ENCODE results near the gene PPIAL4G.
A peak's percentile ranks its signal among the peaks of the same experiment; 100 is the strongest.
"Not testable (repeated sequence)": the region's sequence is repeated elsewhere in the genome, so short reads cannot be mapped to it uniquely, and the experiment has no call there.

Gene PPIAL4G

GRCh38 chr1:148483029-148483428 is at the start of gene PPIAL4G:
Gene PPIAL4G (minus strand): TSS chr1:148483302. CDS start chr1:148483252, 50 bp downstream.
- not testable (repeated sequence) for DNase-seq (ENCODE audit: low read depth)

DNA sequence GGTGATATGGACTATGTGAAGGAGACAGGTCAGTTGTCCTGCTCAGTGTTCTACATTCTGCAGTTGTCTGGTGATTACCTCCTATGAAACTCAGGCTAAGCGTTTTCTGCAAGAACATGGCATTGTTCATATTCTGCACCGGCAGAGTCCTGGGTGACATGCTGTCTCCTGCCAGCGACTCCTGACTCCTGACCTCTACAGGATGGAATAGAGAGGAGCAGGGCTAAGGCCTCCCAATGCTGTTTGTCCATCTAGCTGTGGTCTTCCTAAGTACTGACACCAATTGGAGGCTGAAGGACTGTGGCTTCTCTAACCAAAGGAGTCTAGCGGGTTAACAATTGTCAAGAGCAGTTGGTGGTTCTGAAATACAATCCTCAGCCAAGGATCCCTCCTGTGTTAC is 49.1 kb upstream of the PPIAL4G start:
- DNase-seq (ENCODE audit: low read depth); H3K4me3 ChIP-seq (ENCODE audit: low read length): not testable (repeated sequence)

More at GRCh38 chr1:148483029-148483428, at the start of gene PPIAL4G:
- H3K4me3 ChIP-seq (ENCODE audit: low read length), result not testable (repeated sequence)

DNA sequence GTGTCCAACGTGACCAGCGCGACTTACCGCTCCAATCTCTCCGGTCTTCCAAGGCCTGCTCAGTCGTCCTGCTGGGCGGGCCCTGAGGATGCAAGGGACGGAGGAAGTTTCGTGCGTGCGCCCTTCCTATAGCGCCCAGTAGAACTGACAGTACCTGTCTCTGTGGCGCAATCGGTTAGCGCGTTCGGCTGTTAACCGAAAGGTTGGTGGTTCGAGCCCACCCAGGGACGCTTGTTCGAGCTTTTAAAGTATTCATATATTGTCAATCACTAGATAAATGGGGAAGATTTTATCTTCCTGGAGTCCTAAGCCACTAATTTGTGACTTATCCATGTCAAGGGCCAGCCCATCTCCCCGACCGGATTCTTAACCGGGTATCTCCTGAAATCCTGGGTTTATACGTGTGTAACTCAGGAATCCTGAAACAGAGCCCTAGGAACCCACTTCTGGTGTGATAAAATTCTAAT is 46.0 kb upstream of the PPIAL4G start:
- peak overlapping the region; percentile 20 for H3K4me3 ChIP-seq (ENCODE audit: low read length)

DNA sequence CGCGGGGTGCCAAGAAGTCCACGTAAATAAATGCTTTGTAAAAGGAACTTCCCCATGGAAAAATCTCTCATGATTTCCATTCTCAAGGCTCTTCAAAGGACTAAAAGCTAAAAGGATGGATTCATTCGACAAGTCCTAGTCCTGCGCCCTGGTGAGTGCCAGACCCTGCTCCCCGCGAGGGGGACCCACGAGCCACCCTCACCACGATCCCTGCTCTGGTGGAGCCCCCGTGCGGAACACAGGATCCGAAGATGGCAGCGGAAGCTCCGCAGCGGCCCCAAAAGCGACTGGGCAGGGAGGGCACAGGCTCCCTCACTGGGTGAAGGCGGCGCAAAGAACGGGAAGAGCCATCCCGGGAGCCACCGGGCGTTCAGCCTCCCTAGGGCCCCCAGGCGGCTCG is 45.5 kb upstream of the PPIAL4G start:
- DNase-seq (ENCODE audit: low read depth); H3K4me3 ChIP-seq (ENCODE audit: low read length): not testable (repeated sequence)

More for the DNA sequence above, 46.0 kb upstream of the PPIAL4G start:
- peak; percentile 73 for DNase-seq (ENCODE audit: low read depth)

- not testable (repeated sequence) for H3K4me3 ChIP-seq (ENCODE audit: low read length); DNase-seq (ENCODE audit: low read depth)
Observed at GRCh38 chr1:148526587-148526986, 43.5 kb upstream of the PPIAL4G start.

DNA sequence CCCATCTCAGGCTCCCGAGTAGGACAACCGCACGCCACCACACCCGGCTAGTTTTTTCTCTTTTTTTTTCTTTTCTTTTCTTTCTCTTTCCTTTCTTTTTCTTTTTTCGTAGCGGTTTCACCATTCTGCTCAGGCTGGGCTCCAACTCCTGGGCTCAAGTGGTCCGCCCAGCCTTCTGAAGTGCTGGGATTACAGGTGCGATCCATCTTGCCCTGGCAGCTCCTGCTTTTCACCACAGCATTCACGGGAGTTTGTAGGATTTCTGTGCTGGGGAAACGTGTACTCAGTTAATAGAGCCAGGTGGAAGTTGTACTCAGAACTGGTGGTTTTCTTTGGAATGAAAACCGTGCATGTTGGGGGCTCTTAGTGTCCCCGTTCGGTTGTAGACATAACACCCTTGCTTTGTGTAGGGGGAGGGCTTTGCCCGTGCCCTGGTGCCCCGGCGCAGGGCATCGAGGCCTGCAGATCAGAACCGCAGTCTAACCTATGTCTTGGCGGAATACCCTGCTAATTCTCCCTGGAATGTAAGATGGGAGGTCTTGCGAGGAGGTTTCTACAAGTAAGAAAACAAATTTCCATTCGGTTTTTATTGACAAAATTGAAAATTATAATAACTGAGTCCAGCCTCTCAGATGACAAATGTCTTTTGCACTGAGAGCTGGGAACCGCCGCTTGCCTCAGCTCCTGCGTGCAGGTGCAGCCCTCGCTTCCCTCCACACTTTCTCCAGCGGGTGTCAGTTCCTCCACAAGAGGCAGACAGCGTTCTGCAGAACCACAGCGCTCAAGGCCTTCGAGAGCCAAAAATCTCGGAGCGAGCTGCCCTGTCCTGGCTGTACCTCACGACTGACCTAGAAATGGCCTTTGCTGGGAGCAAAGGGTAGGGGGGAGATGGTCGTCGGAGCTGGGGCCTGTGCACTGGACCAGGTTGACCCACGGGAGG is 40.4 kb upstream of the PPIAL4G start:
- DNase-seq (ENCODE audit: low read depth); H3K4me3 ChIP-seq (ENCODE audit: low read length): not testable (repeated sequence)

DNA sequence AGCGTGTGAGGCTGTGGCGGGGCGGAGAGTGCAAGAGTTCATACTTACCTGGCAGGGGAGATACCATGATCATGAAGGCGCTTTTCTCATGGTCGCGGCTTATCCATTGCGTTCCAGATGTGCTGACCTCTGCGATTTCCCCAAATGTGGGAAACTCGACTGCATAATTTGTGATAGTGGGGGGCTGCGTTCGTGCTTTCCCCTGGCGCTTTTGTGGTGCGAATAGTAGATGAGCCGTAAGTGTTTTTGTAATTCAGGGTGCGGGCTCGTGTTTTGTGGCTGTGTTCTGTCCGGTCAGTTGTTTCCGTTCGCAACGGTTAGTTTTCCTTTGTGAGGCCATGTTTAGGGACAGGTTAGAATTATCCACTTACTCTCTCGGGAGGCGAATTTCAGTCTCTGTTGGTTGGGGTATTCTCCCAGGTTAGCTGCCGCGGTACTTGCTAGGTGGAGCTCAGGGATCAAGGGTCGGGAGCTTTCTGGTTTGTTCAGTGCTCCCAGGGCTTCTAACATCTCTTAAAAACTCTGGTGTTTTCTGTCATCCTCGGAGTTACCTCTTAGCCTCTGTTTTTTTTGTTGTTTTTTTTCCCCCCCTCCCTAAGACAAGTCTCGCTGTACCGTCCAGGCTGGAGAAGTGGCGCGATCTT is 39.6 kb upstream of the PPIAL4G start:
- DNase-seq (ENCODE audit: low read depth), result peak; percentile 92
- H3K4me3 ChIP-seq (ENCODE audit: low read length), result peak overlapping the region; percentile 64

DNA sequence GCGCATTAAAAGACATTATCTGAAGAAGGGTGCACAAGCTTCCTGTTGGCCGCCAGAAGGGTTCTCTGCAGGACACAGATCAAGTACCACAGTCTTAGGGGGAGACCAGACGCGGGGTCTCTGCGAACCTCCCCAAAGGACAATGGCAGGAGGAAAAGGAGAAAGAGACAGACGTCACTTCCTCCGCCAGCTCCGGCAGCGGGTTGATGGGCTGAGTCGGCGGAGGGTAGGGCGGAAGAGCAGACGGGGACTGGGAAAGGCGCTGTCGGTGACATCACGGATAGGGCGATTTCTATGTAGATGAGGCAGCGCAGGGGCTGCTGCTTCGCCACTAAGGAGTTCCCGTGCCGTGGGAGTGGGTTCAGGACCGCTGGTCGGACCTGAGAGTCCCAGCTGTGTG is 39.0 kb upstream of the PPIAL4G start:
- H3K4me3 ChIP-seq (ENCODE audit: low read length), result peak overlapping the region; percentile 64
- peak; percentile 77 for DNase-seq (ENCODE audit: low read depth)

- not testable (repeated sequence) for DNase-seq (ENCODE audit: low read depth); H3K4me3 ChIP-seq (ENCODE audit: low read length)
Observed at GRCh38 chr1:148514310-148514709, 31.2 kb upstream of the PPIAL4G start.

DNA sequence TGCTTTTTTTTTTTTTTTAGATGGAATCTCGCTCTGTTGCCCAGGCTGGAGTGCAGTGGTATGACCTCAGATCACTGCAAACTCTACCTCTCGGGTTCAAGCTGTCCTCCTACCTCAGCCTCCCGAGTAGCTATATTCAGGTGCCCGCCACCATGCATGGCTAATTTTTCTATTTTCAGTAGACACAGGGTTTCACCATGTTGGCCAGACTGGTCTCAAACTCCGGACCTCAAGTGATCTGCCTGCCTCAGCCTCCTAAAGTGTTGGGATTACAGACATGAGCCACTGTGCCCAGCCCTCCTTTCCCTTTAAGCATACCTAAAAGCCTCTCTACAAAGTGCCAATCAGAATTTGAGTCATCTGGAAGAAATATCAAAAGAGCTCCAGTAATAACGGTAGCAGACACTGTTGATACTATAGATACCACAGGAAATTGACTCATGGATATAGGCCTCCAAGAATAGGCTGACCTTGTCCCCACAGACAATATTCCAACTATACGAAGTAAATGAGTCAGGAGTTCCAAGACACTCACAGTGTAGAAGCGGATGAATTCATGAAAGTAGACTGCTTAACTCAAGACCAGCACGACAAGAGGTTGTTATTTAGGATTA is 29.6 kb upstream of the PPIAL4G start:
- DNase-seq (ENCODE audit: low read depth), result peak; percentile 15
- not testable (repeated sequence) for H3K4me3 ChIP-seq (ENCODE audit: low read length)

GRCh38 chr1:148493933-148494332 is 10.8 kb upstream of the PPIAL4G start:
- DNase-seq (ENCODE audit: low read depth); H3K4me3 ChIP-seq (ENCODE audit: low read length): not testable (repeated sequence)

DNA sequence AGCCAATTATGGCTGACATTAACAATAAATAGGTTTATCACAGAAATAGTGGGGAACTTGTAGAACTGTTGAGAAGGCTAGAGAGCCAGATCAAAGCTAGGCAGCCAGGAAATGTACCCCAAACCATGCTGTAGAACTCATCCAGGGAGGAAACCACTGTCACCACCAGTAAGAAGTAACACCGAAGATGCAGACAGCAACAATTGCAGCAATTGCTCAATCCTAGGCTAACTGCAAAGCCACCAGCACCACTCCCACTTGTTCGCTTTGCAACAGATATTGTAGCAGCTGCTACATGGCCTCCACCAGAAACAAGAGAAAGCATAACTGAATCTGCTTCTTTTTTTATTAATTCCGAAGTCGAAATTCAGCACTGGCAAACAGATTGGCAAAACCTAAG is 2.0 kb downstream of the PPIAL4G start:
- not testable (repeated sequence) for H3K4me3 ChIP-seq (ENCODE audit: low read length); DNase-seq (ENCODE audit: low read depth)

DNA sequence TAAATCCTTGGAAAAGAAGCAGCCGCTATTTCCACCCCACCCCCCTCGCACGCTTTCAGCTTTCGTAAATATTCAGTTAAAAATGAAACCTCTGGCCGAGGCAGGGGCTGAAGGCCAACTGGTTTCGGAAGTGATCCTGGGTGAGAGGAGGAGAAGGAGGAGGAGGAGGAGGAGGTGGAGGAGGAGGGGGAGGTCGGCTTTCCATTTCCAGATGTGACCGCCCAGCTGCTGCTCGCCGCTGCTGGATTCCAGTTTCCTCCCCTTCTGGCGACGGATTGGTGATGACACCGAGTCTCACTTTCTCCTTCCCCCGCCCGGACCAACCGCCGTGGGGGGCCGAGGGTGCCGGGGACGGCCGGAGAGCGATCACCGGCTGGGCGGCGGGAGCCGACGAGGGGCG is 23.4 kb downstream of the PPIAL4G start:
- not testable (repeated sequence) for DNase-seq (ENCODE audit: low read depth); H3K4me3 ChIP-seq (ENCODE audit: low read length)

- DNase-seq (ENCODE audit: low read depth), result not testable (repeated sequence)
- peak overlapping the region; percentile 63 for H3K4me3 ChIP-seq (ENCODE audit: low read length)
Observed at GRCh38 chr1:148458901-148459581, 24.1 kb downstream of the PPIAL4G start.

DNA sequence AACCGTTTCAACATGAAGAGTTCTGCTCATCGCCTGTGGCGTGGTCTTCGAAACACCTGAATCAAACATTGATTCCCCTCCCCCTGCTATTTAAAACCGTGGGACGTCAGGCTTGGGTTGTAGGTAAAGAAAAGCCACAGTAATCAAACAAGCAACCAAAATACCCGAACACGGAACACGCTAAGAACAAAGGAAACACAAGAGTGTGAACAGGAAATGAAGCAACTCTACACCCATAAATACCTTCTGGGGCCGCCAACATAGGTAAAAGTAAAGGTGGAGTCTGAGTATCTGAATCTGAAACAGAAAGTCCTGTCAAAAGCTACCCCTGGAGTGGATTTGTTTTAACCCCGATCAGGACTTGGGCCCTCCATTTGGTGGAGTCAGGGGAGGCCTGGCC is 24.7 kb downstream of the PPIAL4G start:
- not testable (repeated sequence) for DNase-seq (ENCODE audit: low read depth)
- H3K4me3 ChIP-seq (ENCODE audit: low read length), result peak overlapping the region; percentile 45

DNA sequence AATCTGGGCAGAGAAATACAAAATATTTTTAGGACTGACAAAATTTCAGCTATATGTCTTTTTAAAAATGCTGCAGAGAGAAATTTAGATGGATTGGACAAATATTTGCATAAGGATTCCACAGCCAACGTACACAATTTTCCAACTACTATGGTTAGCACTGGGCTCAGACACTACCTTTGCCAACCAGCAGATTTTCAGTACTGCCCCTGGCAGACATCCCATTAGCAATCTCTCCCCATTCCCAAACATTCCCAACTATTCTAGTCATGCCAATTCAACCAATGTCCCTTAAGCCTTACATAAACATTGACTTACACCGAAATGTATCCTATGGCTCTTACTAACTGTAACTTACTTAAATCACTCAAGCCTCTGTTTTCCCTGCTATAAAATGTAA is 30.3 kb downstream of the PPIAL4G start:
- H3K4me3 ChIP-seq (ENCODE audit: low read length); DNase-seq (ENCODE audit: low read depth): not testable (repeated sequence)

- not testable (repeated sequence) for DNase-seq (ENCODE audit: low read depth); H3K4me3 ChIP-seq (ENCODE audit: low read length)
Observed at GRCh38 chr1:148439654-148440325, 43.3 kb downstream of the PPIAL4G start.

Data from AG10803 (cell line).